GM21390 (cell line): ENCODE data around the gene NOL7.

Experiments used
- ATAC-seq: cut with Tn5 transposase; IDR thresholded peaks from one replicate; pipeline ENCODE4 v1.9.1; 2021; ENCODE audit not compliant: unreplicated experiment

Gene NOL7

GRCh38 chr6:13649393-13649792 lies 34.3 kb downstream of the NOL7 start:
- ATAC-seq, result no peak

- ATAC-seq, result no peak
These were observed 38.2 kb downstream of the NOL7 start for GRCh38 chr6:13653296-13653695.

GRCh38 chr6:13654496-13654895 lies 39.4 kb downstream of the NOL7 start:
- ATAC-seq, result no peak

DNA sequence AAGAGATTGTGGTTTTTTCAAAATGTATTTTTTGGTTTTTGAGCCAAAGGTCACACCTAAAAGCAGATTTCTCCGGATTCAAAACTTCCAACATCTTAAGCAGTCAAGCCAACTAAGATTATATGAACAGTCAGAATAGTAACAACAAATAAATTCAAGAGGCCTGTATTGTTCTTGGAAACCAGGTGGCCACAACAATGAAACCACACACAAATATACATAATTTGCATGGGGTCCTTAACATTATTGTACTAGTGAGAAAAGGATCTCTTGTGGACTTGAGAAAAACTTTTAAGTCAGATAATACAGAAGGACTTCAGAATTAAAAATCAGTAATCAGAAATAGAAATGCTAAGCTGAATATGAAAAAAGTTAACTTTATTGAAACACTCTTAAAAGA lies 40.6 kb downstream of the NOL7 start:
- ATAC-seq, result no peak

DNA sequence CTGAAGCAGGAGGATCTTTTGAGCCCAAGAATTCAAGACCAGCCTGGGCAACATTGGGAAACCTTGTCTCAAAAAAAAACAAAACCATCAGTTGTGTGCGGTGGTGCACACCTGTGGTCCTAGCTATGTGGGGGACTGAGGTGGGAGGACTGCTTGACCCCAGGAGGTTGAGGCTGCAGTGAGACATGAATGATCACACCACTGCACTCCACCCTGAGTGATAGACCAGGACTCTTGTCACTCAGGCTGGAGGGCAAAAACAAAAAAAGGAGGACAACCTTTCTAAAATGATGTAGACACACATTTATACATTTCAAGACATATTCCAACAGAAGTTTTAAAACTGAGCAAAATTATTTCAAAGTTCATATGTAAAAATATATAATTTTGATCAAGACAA lies 45.1 kb downstream of the NOL7 start:
- ATAC-seq, result no peak

- ATAC-seq, result no peak
These were observed 45.8 kb downstream of the NOL7 start for GRCh38 chr6:13660893-13661292.

- no peak for ATAC-seq
These were observed 46.5 kb downstream of the NOL7 start for GRCh38 chr6:13661647-13662046.

DNA sequence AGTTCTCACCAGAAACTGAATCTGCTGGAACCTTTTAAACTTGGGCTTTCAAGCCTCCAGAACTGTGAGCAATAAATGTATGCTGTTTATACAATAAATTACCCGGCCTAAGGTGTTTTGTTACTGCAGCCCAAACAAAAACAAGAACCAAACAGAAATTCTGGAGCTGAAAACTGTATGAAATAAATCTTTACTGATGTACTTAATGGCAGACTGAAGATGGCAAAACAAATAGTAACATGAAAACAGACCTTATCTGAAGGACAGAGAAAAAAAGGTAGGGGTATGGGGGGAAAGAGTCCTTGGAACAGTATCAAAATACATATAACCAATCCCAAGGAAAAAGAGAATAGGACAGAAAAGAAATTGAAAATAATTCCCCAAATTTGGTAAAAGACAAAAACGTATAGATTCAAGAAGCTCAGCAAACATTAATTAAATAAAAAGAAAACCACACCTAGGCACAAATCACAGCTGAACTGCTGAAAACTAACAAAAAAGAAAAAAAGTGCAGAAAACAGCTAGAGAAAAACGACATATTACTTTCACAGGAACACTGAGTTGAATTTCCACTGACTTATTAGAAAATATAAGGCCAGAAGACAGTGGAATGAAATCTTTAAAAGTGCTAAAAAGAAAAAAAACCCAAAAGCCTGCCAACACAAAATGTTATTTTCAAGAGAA lies 47.7 kb downstream of the NOL7 start:
- ATAC-seq, result no peak

DNA sequence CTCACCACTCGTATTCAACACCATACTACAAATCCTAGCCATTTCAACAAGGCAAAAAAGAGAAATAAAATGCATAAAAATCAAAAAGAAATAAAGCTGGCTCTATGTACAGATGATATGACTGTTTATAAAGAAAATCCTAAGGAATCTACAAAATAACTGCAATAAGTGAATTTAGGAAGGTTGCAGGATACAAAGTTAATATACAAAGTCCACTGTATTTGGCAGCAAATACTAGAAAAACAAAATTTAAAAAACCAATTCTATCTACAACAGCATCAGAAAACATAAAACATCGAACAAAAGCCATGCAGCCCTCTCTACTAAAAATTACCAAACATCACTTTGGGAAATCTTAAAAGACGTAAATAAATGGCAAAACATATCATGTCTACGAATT lies 48.9 kb downstream of the NOL7 start:
- no peak for ATAC-seq

DNA sequence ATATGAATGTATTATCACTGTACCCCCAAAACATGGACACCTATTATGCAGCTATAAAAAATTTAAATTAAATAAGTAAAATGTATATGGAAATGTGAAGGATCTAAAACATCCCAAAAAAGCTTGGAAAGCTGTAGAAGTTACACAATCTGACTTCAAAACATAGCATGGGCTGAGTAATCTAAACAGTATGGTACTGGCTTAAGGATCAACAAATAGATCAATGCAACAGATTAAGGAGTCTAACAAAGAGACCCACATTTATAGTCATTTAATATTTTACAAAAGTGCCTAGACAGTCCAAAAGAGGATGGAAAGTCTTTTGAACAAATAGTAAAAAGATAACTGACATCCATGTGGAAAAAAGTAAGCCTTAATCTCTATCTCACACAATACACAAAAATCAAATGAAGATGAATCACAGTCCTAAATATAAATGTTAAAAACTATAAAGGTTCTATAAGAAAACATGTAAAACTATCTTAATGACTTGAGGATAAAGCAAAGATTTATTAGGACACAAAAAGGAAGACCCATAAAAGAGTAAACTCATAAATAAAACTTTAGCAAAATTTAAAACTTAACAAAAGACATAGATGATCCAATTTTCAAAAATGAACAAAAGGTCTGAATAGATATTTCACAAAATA lies 49.7 kb downstream of the NOL7 start:
- ATAC-seq, result no peak

DNA sequence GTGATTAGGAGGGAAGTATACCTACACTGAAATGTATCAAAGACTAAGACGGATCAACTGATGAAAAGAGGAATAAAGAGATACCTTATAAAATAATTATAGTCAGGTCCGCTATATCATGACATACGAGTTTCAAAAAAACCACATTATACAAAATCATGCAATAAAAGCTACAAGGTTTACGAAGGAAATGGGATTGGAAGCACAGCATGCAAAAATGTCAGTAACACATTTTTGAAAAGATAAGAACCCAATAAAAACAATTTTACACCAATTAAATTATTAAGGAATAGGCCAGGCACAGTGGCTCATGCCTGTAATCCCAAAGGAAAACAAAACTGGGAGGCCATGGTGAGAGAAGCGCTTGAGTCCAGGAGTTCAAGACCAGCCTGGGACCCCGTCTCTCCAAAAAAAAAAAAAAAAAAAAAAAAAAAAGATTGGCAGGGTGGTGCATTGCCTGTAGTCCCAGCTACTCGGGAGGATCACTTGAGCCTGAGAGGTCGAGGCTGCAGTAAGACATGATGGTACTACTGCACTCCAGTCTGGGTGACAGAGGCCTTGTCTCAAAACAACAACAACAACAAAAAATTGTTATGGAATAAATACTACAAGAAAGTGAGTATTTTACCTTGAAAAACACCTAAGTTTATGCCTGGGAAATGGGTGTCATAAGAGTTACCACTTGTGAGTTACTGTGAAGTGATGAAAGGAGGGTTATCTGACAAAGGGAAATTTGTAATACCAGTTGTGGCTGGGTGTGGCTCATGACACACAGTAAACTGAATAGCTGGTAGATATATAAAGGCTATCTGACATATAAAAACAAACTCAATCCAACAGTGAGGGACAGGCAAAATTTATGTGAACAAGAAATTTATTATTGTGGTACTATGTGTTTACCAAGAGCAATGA lies 51.3 kb downstream of the NOL7 start:
- no peak for ATAC-seq

- no peak for ATAC-seq
These were observed 52.5 kb downstream of the NOL7 start for GRCh38 chr6:13667655-13668054.

DNA sequence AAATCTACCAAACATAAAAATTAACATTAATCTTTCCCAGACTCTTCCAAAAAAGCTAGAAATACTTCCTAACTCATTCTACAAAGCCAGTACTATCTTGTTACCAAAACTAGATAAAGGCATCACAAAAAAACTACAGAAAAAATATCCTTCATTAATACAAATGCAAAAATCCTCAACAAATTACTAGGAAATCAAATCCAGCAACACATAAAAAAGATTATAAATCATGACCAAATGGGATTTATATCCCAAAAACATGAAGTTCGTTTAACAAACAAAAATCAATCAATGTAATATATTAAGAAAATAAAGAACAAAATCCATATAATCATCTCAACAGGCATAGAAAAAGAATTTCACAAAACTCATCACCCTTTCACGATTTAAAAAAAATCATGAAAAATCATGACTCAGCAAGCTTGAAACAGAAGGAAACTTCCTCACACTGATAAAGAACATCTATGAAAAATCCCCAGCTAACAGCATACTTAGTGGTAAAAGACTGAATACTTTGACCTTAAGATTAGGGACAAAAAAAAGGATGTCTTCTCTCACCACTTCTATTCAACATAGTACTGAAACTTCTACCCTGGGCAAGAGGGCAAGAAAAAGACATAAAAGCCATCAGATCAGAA lies 53.3 kb downstream of the NOL7 start:
- ATAC-seq, result peak; percentile 65

- ATAC-seq, result no peak
These were observed 54.3 kb downstream of the NOL7 start for GRCh38 chr6:13669476-13669875.
